ENCODE measurements around the gene IQGAP2.

IQGAP2 gene

DNA sequence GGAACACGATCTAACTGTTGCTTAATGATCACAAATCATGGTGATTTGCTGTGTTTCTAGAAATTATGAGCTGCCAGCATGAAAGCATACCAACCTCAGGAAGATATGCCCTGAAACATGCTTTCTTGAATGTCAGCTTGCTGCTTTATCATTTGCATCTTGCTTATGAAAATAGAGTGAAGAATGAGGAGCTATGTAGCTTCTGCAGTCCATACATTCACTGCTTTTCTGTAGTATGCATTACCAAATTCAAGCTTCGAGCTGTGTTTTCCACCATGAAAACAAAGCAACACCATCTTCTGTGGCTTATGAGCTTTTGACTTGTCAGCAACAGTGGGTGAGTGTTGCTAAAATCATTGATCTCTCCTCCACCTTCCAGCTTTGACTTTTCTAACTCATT, 203.6 kb downstream of the IQGAP2 start:
- TF ChIP-seq NFIC (IDR thresholded peaks at IDR 0.05) (no peak), EP300 (IDR thresholded peaks at IDR 0.05; ENCODE audit: borderline replicate concordance) (no peak)
- TF ChIP-seq, protein P1, sequence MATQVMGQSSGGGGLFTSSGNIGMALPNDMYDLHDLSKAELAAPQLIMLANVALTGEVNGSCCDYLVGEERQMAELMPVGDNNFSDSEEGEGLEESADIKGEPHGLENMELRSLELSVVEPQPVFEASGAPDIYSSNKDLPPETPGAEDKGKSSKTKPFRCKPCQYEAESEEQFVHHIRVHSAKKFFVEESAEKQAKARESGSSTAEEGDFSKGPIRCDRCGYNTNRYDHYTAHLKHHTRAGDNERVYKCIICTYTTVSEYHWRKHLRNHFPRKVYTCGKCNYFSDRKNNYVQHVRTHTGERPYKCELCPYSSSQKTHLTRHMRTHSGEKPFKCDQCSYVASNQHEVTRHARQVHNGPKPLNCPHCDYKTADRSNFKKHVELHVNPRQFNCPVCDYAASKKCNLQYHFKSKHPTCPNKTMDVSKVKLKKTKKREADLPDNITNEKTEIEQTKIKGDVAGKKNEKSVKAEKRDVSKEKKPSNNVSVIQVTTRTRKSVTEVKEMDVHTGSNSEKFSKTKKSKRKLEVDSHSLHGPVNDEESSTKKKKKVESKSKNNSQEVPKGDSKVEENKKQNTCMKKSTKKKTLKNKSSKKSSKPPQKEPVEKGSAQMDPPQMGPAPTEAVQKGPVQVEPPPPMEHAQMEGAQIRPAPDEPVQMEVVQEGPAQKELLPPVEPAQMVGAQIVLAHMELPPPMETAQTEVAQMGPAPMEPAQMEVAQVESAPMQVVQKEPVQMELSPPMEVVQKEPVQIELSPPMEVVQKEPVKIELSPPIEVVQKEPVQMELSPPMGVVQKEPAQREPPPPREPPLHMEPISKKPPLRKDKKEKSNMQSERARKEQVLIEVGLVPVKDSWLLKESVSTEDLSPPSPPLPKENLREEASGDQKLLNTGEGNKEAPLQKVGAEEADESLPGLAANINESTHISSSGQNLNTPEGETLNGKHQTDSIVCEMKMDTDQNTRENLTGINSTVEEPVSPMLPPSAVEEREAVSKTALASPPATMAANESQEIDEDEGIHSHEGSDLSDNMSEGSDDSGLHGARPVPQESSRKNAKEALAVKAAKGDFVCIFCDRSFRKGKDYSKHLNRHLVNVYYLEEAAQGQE (IDR thresholded peaks at IDR 0.05; ENCODE audit: low read depth), result no peak

DNA sequence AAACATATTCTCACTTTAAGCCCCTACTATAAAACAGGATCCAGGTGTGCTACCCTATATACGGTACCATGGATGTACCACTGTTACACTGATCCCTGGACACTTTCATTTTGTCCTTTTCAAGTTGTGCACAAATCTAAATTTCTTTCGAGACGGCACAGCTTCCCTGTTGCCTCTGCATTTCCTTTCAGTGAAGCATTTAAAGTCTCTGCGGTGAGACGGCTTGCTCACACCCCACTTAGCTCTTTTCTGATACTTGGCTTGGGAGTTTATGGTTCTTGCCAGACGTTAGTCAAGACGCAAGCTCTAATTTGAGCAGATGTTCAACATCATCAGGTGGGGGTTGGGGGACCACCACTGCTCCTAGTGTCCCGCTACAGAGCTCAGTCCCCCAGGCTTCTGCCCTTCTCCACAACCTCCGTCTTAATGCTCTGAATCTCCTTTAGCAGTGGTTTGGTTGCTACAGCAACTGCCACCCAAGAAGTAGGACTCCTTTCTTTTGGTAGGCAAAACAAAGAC, 204.3 kb downstream of the IQGAP2 start:
- TF ChIP-seq RAD21 (IDR thresholded peaks at IDR 0.05; ENCODE audit: low read depth) (no peak), TEAD4 (IDR thresholded peaks at IDR 0.05) (no peak), TCF12 (IDR thresholded peaks at IDR 0.05; ENCODE audit: low read depth) (no peak), CEBPB (IDR thresholded peaks at IDR 0.05) (no peak), FOXM1 (IDR thresholded peaks at IDR 0.05; ENCODE audit: borderline replicate concordance, low read depth) (no peak), TAF1 (IDR thresholded peaks at IDR 0.05; ENCODE audit: low read depth) (no peak), EP300 (IDR thresholded peaks at IDR 0.05; ENCODE audit: borderline replicate concordance) (no peak), CREB1 (IDR thresholded peaks at IDR 0.05; ENCODE audit: low read depth) (no peak), YY1 (IDR thresholded peaks at IDR 0.05; ENCODE audit: low read depth) (no peak), EGR1 (IDR thresholded peaks at IDR 0.05) (no peak), ZBTB7A (IDR thresholded peaks at IDR 0.05; ENCODE audit: low read depth) (no peak), NFIC (IDR thresholded peaks at IDR 0.05) (no peak)
- TF ChIP-seq, protein P2, sequence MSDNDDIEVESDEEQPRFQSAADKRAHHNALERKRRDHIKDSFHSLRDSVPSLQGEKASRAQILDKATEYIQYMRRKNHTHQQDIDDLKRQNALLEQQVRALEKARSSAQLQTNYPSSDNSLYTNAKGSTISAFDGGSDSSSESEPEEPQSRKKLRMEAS (IDR thresholded peaks at IDR 0.05), result no peak
- TF ChIP-seq, protein P1 (IDR thresholded peaks at IDR 0.05; ENCODE audit: low read depth), result no peak
- TF ChIP-seq, protein P3, sequence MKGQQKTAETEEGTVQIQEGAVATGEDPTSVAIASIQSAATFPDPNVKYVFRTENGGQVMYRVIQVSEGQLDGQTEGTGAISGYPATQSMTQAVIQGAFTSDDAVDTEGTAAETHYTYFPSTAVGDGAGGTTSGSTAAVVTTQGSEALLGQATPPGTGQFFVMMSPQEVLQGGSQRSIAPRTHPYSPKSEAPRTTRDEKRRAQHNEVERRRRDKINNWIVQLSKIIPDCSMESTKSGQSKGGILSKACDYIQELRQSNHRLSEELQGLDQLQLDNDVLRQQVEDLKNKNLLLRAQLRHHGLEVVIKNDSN (IDR thresholded peaks at IDR 0.05), result no peak

- TF ChIP-seq TEAD4 (IDR thresholded peaks at IDR 0.05) (no peak), TCF12 (IDR thresholded peaks at IDR 0.05; ENCODE audit: low read depth) (no peak)
Measured at GRCh38 chr5:76608833-76609232, 205.7 kb downstream of the IQGAP2 start.

GRCh38 chr5:76610196-76610595, 207.1 kb downstream of the IQGAP2 start:
- TF ChIP-seq, protein P3 (IDR thresholded peaks at IDR 0.05), result no peak

DNA sequence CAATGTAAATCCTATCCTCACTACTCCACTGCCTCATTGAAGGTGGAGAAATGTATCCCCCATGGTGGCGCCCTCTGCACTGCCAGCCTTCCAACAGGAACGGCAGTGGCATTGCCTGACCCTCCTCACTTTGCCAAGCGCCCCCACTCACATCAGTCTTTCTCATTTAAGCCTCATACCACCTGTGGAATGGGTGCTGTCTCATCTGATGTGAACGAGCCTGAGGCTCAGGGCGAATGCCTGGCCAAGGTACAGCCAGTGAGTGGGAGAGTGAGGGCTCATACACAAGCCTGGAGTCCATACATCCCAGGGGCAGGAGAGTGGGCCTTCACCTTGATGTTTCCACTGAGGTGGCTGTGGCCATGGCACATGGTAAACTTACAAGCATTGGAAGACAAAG, 209.9 kb downstream of the IQGAP2 start:
- no peak for TF ChIP-seq TCF12 (IDR thresholded peaks at IDR 0.05; ENCODE audit: low read depth)
- TF ChIP-seq, protein P2 (IDR thresholded peaks at IDR 0.05), result no peak
- TF ChIP-seq EGR1 (IDR thresholded peaks at IDR 0.05), result no peak
- no peak for TF ChIP-seq TEAD4 (IDR thresholded peaks at IDR 0.05)
- no peak for TF ChIP-seq TAF1 (IDR thresholded peaks at IDR 0.05; ENCODE audit: low read depth)
- no peak for TF ChIP-seq ZBTB7A (IDR thresholded peaks at IDR 0.05; ENCODE audit: low read depth)
- TF ChIP-seq EP300 (IDR thresholded peaks at IDR 0.05; ENCODE audit: borderline replicate concordance), result no peak
- no peak for TF ChIP-seq RAD21 (IDR thresholded peaks at IDR 0.05; ENCODE audit: low read depth)
- no peak for TF ChIP-seq YY1 (IDR thresholded peaks at IDR 0.05; ENCODE audit: low read depth)
- TF ChIP-seq, protein P1 (IDR thresholded peaks at IDR 0.05; ENCODE audit: low read depth), result no peak
- TF ChIP-seq, protein P3 (IDR thresholded peaks at IDR 0.05), result no peak
- no peak for TF ChIP-seq CEBPB (IDR thresholded peaks at IDR 0.05)
- TF ChIP-seq NFIC (IDR thresholded peaks at IDR 0.05), result no peak
- no peak for TF ChIP-seq FOXM1 (IDR thresholded peaks at IDR 0.05; ENCODE audit: borderline replicate concordance, low read depth)
- TF ChIP-seq CREB1 (IDR thresholded peaks at IDR 0.05; ENCODE audit: low read depth), result no peak
